Activated T-helper 17 cell treated with anti-CD3 and anti-CD28 coated beads, Interleukin-2, amount 50 U/mL, for 72 hours (primary cell): ENCODE data around the gene SLC6A1. TPM values are rescaled to one million over a fixed set of nuclear protein-coding genes. Genes with fewer than 3 reads are reported as not detected.

Experiments
- ATAC-seq: fragments of 150-1000 bp; cut with Tn5 transposase; replicated peaks from 2 replicates; pipeline ENCODE4 v1.10.0; 2021; ENCODE audit warnings: mild to moderate bottlenecking, moderate library complexity
- H3K27ac Mint-ChIP-seq: one replicate; pipeline ENCODE4 v1.8.0; 2022; ENCODE audit warnings: mixed read lengths
- H3K27me3 Mint-ChIP-seq: one replicate; pipeline ENCODE4 v1.8.0; 2022; ENCODE audit warnings: mixed read lengths
- H3K36me3 Mint-ChIP-seq: one replicate; pipeline ENCODE4 v1.8.0; 2022; ENCODE audit warnings: low read depth, mild to moderate bottlenecking, mixed read lengths
- H3K4me1 Mint-ChIP-seq: one replicate; pipeline ENCODE4 v1.8.0; 2022; ENCODE audit warnings: mixed read lengths
- H3K4me3 Mint-ChIP-seq: one replicate; pipeline ENCODE4 v1.8.0; 2022; ENCODE audit warnings: mild to moderate bottlenecking, mixed read lengths
- H3K9me3 Mint-ChIP-seq: one replicate; pipeline ENCODE4 v1.8.0; 2022; ENCODE audit warnings: mixed read lengths
- total RNA-seq, 2 donors: library from RNA; stranded (reverse); gene quantifications; one replicate each; pipeline ENCODE4 v1.2.3, GENCODE V29; 2022

Gene SLC6A1
- total RNA-seq, 2 donors from 2014 or later = not detected

DNA sequence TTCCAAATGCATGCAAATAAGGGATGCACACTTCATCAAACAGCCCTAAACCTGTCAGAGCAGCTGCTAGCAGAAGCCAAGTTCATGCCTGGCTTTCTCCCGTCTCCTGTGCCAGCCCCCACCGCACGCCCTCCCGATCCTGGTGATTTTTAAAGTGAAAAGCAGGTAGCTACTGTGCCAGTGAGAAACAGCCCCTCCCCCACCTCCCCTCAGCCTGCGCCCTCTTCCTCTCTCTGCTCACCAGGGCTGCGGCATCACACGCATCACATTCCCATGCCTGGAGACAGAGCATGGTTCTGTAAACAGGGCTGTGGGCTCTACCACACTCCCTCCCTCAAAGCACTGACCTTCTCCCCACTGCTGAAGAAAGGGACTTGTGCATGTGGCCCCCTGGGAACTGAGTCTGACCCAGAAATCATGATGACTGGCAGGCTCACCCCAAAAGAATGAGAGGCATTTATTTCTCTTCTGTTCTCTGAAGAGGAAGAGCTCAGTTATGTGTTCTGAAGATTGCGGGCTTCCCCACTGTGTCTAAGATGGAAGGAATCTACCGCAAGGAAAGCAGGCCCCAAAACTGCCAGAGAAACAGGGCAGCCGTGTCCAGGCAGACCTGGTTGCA is 14.5 kb upstream of the SLC6A1 start:
- no peaks in the 10 kb centered on the region for H3K9me3 Mint-ChIP-seq
- no peaks in the 10 kb centered on the region for H3K36me3 Mint-ChIP-seq
- peaks cover 23% of the 10 kb centered on the region for H3K27me3 Mint-ChIP-seq

DNA sequence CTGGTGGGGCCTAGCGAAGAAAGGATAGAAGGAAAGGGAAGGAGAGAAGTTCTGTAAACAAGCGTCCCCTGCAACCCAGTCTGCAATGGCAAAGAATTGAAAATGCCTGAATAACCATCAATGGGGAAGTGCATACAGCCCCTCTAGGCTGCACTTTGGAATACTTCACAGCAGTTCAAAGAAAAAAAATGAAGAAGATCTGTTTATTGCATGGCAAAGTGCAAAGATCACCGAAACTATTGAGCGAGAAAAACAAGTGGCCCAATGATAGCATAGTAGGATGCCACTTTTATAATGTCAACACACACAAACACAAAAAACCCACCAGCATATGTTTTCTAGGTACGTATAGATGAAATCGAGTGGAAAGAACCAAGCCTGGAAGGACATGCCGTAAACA is 13.6 kb upstream of the SLC6A1 start:
- no peak for ATAC-seq
- H3K9me3 Mint-ChIP-seq = no peaks in the 10 kb centered on the region
- no peaks in the 10 kb centered on the region for H3K36me3 Mint-ChIP-seq
- H3K27ac Mint-ChIP-seq = no peak overlapping the region
- no peaks in the 10 kb centered on the region for H3K4me1 Mint-ChIP-seq
- H3K27me3 Mint-ChIP-seq = peaks cover 23% of the 10 kb centered on the region
- H3K4me3 Mint-ChIP-seq = no peak overlapping the region

More for the DNA sequence above, 14.5 kb upstream of the SLC6A1 start:
- no peak overlapping the region for H3K27ac Mint-ChIP-seq
- H3K4me3 Mint-ChIP-seq = no peak overlapping the region
- ATAC-seq = no peak
- H3K4me1 Mint-ChIP-seq = no peaks in the 10 kb centered on the region

DNA sequence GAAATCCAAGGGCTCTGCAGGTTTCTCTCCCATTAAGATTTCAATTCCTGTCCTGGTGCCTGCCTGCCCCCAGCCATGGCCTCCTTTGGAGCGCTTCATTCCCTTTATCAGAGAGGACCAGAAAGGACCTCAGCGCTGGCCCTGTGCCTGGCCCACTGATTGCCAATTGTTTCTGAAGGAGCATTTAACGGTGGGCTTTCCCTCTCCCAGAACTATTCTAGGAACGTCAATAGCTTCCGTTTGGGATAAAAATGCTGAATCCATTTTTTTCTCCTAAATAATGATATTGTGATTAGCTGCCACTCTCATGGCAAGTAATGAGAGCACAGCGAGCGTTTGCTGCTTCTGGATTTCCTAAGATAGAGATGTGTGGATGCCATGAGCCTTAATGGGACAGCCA is 12.2 kb upstream of the SLC6A1 start:
- no peak for ATAC-seq
- Mint-ChIP-seq H3K27me3 (peaks cover 17% of the 10 kb centered on the region), H3K4me1 (no peaks in the 10 kb centered on the region), H3K9me3 (no peaks in the 10 kb centered on the region), H3K36me3 (no peaks in the 10 kb centered on the region), H3K27ac (no peak overlapping the region), H3K4me3 (no peak overlapping the region)

DNA sequence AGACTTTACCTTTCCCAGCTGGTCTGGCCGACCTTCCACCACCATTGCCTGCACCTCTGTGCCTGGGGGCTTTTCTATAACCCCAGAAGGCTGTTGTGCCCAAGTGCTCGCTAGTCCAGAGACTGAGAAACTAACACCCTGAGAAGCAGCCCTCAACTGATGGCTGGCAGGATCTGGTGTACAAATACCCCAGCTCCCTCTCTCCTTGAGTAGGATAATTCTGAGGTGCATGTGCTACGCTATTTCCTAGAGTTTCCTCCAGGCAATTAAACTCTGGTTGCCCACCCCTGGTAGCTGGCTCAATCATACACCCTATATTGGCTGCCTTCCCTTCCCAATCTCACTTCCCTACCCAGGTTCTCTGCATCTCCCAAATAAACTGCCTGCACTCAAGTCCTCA is 11.5 kb upstream of the SLC6A1 start:
- ATAC-seq = no peak
- Mint-ChIP-seq H3K9me3 (no peaks in the 10 kb centered on the region), H3K36me3 (no peaks in the 10 kb centered on the region), H3K27ac (no peak overlapping the region), H3K4me1 (no peaks in the 10 kb centered on the region), H3K27me3 (peaks cover 17% of the 10 kb centered on the region), H3K4me3 (no peak overlapping the region)

DNA sequence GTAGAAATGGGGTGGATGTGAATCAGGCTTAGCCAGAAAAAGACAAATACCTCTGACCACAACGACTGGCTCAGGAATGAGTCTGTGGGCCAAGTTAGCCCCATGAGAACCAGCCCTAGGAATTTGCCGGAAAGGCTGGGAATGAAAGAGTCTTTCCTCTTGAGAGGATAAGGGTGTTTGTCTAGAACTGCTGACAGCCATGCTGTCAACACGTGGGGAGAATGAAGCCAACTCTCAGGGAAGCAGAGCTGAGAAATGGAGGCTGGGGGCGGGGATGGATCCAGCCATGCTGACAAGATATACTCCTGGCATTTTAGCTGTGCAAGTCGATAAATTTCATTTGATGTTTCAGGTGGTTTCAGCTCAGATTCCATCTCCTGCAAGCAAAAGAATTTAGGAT is 10.6 kb upstream of the SLC6A1 start:
- no peak for ATAC-seq
- no peaks in the 10 kb centered on the region for H3K9me3 Mint-ChIP-seq
- no peaks in the 10 kb centered on the region for H3K36me3 Mint-ChIP-seq
- peaks cover 12% of the 10 kb centered on the region for H3K27me3 Mint-ChIP-seq
- no peak overlapping the region for H3K4me3 Mint-ChIP-seq
- no peak overlapping the region for H3K27ac Mint-ChIP-seq
- no peaks in the 10 kb centered on the region for H3K4me1 Mint-ChIP-seq

DNA sequence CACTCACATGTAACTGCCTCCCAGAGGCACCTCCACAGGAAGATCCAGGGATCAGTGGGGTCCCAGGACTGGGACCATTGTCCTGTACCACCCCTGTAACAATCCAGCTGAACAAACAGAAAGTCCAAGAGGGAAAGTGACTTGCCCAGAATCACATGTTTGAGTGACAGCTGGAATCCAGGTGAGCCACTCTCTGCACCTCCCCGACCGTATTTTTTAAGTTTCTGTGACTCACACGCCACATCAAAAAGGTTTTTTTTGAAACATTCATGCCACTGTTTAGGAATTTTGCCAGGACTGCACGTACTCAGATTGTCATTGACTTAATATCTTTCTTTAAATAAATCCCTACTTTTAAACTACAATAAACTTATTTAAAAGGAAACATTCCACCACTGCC is 9.8 kb upstream of the SLC6A1 start:
- Mint-ChIP-seq H3K4me3 (no peak overlapping the region), H3K9me3 (no peaks in the 10 kb centered on the region), H3K36me3 (no peaks in the 10 kb centered on the region), H3K27me3 (peaks cover 12% of the 10 kb centered on the region), H3K27ac (no peak overlapping the region), H3K4me1 (no peaks in the 10 kb centered on the region)
- ATAC-seq = peak; percentile 38

DNA sequence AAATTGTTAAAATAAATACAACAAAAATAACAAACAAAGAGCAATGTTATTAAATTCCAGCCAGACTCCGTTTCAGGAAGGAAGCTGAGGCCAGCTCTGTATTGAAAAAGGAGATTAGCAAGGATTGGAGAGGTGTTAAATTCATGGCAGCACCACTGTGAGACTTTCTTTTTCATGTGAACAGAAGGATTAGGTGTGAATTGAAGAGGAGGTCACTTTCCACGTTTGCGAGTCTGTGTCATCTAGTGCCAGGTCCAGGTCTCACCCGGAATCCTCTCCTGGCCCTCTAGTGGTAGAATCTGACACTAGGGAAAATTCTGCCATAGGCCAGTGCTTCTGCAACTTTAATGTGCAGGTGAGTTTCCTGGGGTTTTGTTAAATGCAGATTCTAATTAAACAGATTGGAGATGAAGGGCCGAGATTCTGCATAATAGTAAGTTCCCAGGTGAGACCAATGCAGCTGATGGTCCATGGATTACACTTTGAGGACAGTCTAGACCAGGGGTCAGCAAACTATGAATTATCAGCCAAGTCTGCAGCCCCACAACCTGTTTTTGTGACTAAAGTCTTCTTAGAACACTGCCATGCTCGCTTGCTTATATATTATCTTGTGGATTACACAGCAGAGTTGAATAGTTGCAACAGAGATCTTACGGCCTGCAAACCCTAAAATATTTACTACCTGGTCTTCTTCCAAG is 9.2 kb upstream of the SLC6A1 start:
- no peak overlapping the region for H3K27ac Mint-ChIP-seq
- H3K4me1 Mint-ChIP-seq = no peaks in the 10 kb centered on the region

DNA sequence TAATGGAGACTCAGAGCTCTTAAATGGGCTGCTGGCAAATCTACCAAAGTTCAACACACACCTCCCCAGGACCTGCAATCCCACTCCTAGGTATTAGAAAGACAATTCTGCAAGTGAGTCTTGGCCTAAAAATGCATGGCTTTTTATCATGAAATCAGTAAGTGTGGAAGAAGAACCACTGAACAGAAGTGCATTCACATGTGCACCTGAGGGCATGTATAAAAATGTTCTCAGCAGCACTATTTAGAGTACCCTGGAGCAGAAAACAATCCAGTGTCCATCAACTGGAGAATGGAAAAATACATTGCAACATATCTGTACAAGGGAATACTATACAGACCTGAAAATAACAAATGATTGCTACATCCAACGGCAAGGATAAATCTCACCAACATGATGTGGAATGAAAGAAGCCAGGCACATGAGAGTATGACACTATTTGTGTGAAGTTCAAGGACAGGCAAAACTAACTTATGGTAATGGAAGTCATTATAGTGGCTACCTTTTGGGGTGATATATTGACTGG is 8.1 kb upstream of the SLC6A1 start:
- no peak overlapping the region for H3K27ac Mint-ChIP-seq
- H3K4me3 Mint-ChIP-seq = no peak overlapping the region
- no peaks in the 10 kb centered on the region for H3K36me3 Mint-ChIP-seq
- ATAC-seq = no peak
- no peaks in the 10 kb centered on the region for H3K4me1 Mint-ChIP-seq
- no peaks in the 10 kb centered on the region for H3K9me3 Mint-ChIP-seq
- peaks cover 11% of the 10 kb centered on the region for H3K27me3 Mint-ChIP-seq

More for the DNA sequence above, 9.2 kb upstream of the SLC6A1 start:
- H3K27me3 Mint-ChIP-seq = peaks cover 8% of the 10 kb centered on the region
- no peak overlapping the region for H3K4me3 Mint-ChIP-seq
- no peaks in the 10 kb centered on the region for H3K36me3 Mint-ChIP-seq
- no peaks in the 10 kb centered on the region for H3K9me3 Mint-ChIP-seq
- ATAC-seq = peak; percentile 56

DNA sequence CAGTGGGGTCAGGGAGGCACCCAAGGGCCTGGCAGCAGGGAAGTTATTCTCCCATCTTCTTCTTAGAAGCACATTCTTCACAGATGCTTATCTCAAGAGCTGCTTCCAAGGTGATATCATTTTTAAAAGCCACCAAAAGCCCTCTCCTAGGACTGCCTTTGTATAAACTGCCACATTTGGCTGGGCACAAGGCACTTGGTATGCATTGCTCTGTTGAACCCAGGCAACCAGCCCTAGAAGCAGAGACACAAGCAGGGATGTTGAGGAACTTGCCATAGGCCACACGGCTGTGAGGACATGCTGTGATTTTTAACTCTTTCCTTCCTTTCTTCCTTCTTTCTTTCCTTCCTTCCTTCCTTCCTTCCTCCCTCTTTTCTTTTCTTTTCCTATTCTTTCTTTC is 7.4 kb upstream of the SLC6A1 start:
- no peak overlapping the region for H3K4me3 Mint-ChIP-seq
- ATAC-seq = no peak
- no peaks in the 10 kb centered on the region for H3K4me1 Mint-ChIP-seq
- H3K27me3 Mint-ChIP-seq = peaks cover 15% of the 10 kb centered on the region
- H3K9me3 Mint-ChIP-seq = no peaks in the 10 kb centered on the region
- H3K27ac Mint-ChIP-seq = no peak overlapping the region
- no peaks in the 10 kb centered on the region for H3K36me3 Mint-ChIP-seq

DNA sequence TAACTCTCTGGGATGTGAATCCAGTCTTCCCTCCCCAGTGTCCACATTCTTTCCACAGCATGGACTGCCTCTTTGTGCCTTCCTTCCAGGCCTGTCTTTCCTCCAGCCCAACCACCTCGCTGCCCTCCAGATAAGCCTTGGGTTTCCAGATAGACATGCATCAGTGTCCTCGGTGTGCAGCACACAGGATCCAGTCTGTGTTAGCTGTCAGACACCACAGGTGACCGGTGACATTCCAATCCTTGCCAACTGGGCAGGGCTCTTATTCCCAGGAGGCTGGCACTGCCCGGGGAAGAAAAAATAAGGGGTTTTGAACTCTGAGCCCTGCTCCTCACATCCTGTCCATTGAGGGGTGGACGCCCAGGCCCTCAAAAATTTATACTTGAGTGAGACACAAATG is 6.0 kb upstream of the SLC6A1 start:
- Mint-ChIP-seq H3K9me3 (no peaks in the 10 kb centered on the region), H3K4me3 (no peak overlapping the region), H3K36me3 (no peaks in the 10 kb centered on the region), H3K27ac (no peak overlapping the region), H3K4me1 (no peaks in the 10 kb centered on the region), H3K27me3 (peaks cover 29% of the 10 kb centered on the region)
- ATAC-seq = no peak

DNA sequence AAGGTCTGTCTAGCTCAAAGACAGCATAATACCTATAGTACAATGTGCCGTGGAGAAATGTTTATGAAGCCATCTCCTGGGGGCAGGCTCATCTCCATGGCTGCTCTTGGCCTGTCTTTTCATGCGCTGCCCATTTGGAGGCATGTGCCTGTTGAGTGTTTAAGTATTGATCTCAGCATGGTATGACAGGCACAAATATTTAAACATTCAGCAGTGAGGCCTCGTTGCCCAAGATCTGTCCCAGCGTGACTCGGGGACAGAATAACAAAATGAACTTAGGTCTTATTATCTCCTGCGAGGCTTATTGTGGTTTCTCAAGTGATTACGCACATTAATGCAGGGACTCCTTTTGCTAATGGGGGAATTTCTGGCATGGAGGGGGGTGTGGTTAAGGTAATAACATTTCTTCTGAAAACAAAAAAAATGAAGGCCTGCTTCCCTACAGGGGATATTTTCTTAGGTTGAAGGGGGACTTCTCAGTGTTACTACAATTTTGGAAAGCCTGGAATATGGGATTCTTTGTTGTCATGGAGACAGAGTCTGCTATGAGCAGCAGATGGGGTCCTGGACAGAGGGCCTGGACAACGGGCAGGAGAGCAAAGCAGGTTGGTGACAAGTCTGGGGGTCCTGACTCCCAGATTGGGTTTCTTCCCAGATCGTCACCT is 4.4 kb upstream of the SLC6A1 start:
- Mint-ChIP-seq H3K9me3 (no peaks in the 10 kb centered on the region), H3K27ac (no peak overlapping the region), H3K36me3 (no peaks in the 10 kb centered on the region), H3K4me1 (peaks cover 5% of the 10 kb centered on the region), H3K4me3 (no peak overlapping the region), H3K27me3 (peaks cover 31% of the 10 kb centered on the region)
- no peak for ATAC-seq

DNA sequence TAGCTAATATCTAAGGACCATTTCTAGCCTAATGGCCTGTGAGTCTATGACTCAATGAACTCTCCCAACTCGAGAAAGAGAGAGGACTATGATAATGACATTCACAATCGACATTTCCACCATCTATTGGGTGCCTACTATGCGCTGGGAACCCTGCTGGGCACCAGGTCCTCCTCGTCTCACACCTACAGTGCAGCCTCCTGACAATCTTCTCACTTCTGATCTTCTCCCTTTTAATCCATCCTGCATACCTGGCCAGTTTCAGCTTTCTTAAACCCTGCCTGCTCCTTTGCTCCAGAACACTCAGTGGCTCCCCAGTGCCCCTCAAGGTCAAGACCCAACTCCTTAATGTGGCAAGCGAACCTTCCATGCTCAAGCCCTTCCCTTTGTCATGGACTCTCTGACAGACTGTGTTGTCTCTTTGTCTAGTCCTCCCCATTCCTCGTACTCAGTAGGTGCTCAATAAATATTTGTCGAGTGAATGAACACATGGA is 3.5 kb upstream of the SLC6A1 start:
- H3K27ac Mint-ChIP-seq = no peak overlapping the region
- no peak overlapping the region for H3K4me3 Mint-ChIP-seq
- H3K36me3 Mint-ChIP-seq = no peaks in the 10 kb centered on the region
- peaks cover 36% of the 10 kb centered on the region for H3K27me3 Mint-ChIP-seq
- no peaks in the 10 kb centered on the region for H3K9me3 Mint-ChIP-seq
- no peak for ATAC-seq
- peaks cover 5% of the 10 kb centered on the region for H3K4me1 Mint-ChIP-seq

DNA sequence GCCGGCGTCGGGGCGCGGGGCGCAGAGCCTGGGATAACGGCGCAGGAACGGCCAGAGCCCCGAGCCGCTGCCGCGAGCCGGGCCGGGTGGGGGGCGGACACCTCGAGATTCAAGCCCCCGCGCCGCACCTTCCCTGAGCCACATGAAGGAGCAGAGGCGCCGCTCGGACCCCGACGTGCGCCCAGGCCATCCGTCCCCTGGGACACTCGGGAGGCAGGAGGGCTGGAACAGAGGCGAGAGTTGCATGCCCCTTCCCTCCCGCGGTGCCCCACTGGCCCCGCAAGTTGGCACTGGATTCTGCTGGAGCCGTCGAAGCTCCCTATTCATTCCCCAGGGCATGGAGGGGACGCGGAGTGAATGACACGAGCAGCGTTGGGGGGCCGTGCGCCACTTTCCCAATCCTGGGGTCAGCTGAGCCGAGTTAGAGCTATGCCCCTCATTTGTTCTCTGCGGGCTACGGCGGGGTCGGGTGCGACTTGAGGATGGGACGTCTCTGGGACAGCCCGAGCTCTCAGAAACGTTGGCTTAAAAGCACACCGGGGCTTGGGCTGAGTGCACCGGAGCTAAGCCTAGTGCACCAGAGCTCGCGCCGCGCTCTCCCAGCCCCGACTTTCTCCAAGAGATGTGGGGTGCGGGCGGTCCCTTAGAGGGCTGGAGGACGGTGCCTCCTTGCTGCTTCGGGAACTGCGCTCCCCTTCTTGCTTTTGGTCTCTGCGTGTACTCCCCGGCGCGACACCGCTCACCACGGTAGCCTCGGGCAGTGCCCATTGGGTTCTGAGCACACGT is 588 bp downstream of the SLC6A1 start:
- ATAC-seq = no peak

DNA sequence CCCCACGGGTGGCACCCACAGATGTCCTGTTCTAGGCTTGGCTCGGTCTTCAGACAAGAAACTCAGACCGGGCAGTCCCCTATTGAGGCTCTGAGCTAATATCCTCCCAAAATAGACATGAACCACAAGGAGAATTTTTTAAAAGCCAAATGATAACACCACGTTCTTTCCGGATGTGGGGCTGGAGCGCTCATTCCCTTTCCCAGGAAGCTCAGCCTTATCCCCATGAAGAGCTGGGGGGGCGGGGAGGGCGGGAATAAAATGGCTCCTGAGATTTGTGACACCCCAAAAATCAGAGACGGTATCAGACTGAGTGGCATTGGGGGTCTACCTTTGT is 1.1 kb downstream of the SLC6A1 start:
- Mint-ChIP-seq H3K27me3 (peaks cover 61% of the 10 kb centered on the region), H3K4me3 (no peak overlapping the region), H3K9me3 (no peaks in the 10 kb centered on the region), H3K4me1 (peaks cover 5% of the 10 kb centered on the region), H3K27ac (no peak overlapping the region), H3K36me3 (no peaks in the 10 kb centered on the region)
- no peak for ATAC-seq

More for the DNA sequence above, 588 bp downstream of the SLC6A1 start:
- H3K4me1 Mint-ChIP-seq = peaks cover 5% of the 10 kb centered on the region
- no peaks in the 10 kb centered on the region for H3K9me3 Mint-ChIP-seq
- H3K27ac Mint-ChIP-seq = no peak overlapping the region
- H3K27me3 Mint-ChIP-seq = peaks cover 59% of the 10 kb centered on the region
- no peak overlapping the region for H3K4me3 Mint-ChIP-seq
- no peaks in the 10 kb centered on the region for H3K36me3 Mint-ChIP-seq
